Small intestine (tissue), 7 donors: ENCODE measurements around the gene YKT6. TPM values are rescaled to one million over a fixed set of nuclear protein-coding genes. Genes with fewer than 3 reads are reported as not detected.

Experiments used
- DNase-seq, 2 donors: peaks; one replicate each; pipeline versions ENCODE4 v3.0.0 to v3.0.0-alpha.2; 2013
- FAIRE-seq: peaks from 2 replicates; lab custom pipeline; 2012; peaks lifted over from hg19 to GRCh38; lab: Jason Lieb, UNC
- H3K27ac ChIP-seq, 3 donors: one replicate each; pipeline ENCODE4 v1.5.1; 2013; ENCODE audit warnings: low read length in 2 of 3, mild to moderate bottlenecking in 2 of 3, control low read depth in 1 of 3, inconsistent platforms in 1 of 3, low read depth in 1 of 3, moderate library complexity in 1 of 3
- H3K27me3 ChIP-seq, 3 donors: one replicate each; pipeline ENCODE4 v1.6.1; 2013; ENCODE audit warnings: low read length in 3 of 3, inconsistent platforms in 1 of 3; ENCODE audit not compliant: control insufficient read depth in 3 of 3, insufficient read depth in 3 of 3
- H3K36me3 ChIP-seq, 3 donors: one replicate each; pipeline ENCODE4 v1.6.1; 2013; ENCODE audit warnings: low read length in 3 of 3, inconsistent platforms in 1 of 3, low read depth in 1 of 3, mild to moderate bottlenecking in 1 of 3, moderate library complexity in 1 of 3; ENCODE audit not compliant: control insufficient read depth in 3 of 3, insufficient read depth in 2 of 3
- H3K4me1 ChIP-seq, 3 donors: one replicate each; pipeline ENCODE4 v1.6.1; 2013; ENCODE audit warnings: low read length in 2 of 3, inconsistent platforms in 1 of 3, low read depth in 1 of 3, mild to moderate bottlenecking in 1 of 3, moderate library complexity in 1 of 3; ENCODE audit not compliant: control insufficient read depth in 3 of 3, insufficient read depth in 2 of 3
- H3K4me3 ChIP-seq, 3 donors: one replicate each; pipeline ENCODE4 v1.5.1; 2013; ENCODE audit warnings: low read length in 3 of 3, control low read depth in 1 of 3, inconsistent platforms in 1 of 3, low read depth in 1 of 3, mild to moderate bottlenecking in 1 of 3, moderate library complexity in 1 of 3
- H3K9me3 ChIP-seq, 2 donors: one replicate each; pipeline ENCODE4 v1.6.1; 2013; ENCODE audit warnings: low read depth in 1 of 2, low read length in 1 of 2; ENCODE audit not compliant: control insufficient read depth in 2 of 2, insufficient read depth in 1 of 2
- WGBS, 3 donors: extraction: QIAGEN DNeasy Blood & Tissue Kit; methylation state at CpG; one replicate each; pipeline ENCODE4 v1.1.7; 2013; 5-methylcytosine and 5-hydroxymethylcytosine counted together
- polyA plus RNA-seq, 4 donors: library from polyadenylated mRNA; stranded (reverse) in 3 of 4; unstranded in 1 of 4; fragments of 200-250 nt in 3 of 4; fragments of 120-200 nt in 1 of 4; gene quantifications; one replicate each; pipeline versions ENCODE4 v1.2.1 to v1.2.3, GENCODE V29; 2013
- donor health status: healthy with polysubstance abuse.
- donor health status: control.
- donor health status: control.
- donor health status: Bipolar disorder and iron deficiency.
- donor health status: healthy.

YKT6 gene
- polyA plus RNA-seq, 4 donors = 57.7 to 73.7 (median 64.2) TPM

GRCh38 chr7:44240376-44240775 lies 39.6 kb downstream of the YKT6 start:
- 69 to 77% (median 77%) methylated on average over 16 of the region's 16 CpGs for WGBS, 3 donors
- Histone ChIP-seq H3K27ac (no peak overlapping the region), H3K4me1 (no peaks in the 10 kb centered on the region), H3K36me3 (no peaks in the 10 kb centered on the region), H3K9me3 (no peaks in the 10 kb centered on the region), H3K4me3 (no peak overlapping the region), H3K27me3 (no peaks in the 10 kb centered on the region)
- FAIRE-seq (no peak), DNase-seq (no peak)

DNA sequence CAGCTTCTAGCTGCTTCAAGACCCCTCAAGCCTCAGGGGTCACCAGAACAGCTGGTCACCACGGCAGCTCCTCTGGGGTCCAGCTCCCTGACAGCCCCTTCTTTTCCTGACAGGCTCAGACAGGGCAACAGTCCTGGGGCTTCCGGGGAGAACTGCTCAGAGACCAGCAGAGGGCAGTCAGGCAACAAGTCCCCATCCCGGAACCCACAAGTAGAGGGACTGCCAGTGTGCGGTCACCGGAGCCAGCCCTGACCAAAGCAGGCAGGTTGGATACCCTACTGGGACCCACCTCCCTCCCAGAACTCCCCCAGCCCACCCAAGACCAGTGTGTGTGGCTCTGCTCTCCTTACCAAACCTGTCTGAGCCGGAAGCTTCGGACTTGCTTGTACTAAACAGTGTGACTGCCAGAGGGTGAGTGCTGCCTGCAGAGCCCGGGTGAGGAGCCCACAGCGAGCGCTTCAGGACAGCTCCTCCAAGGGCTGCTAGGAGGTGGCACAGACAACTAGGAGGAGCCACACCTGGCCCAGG lies 40.3 kb downstream of the YKT6 start:
- Histone ChIP-seq H3K27ac (no peak overlapping the region), H3K27me3 (no peaks in the 10 kb centered on the region), H3K9me3 (no peaks in the 10 kb centered on the region), H3K4me3 (no peak overlapping the region), H3K36me3 (no peaks in the 10 kb centered on the region), H3K4me1 (no peaks in the 10 kb centered on the region)
- WGBS, 3 donors = 6 to 22% (median 17%) methylated on average over 10 of the region's 10 CpGs
- no peak for FAIRE-seq
- DNase-seq = peak; percentile 79 to 81

DNA sequence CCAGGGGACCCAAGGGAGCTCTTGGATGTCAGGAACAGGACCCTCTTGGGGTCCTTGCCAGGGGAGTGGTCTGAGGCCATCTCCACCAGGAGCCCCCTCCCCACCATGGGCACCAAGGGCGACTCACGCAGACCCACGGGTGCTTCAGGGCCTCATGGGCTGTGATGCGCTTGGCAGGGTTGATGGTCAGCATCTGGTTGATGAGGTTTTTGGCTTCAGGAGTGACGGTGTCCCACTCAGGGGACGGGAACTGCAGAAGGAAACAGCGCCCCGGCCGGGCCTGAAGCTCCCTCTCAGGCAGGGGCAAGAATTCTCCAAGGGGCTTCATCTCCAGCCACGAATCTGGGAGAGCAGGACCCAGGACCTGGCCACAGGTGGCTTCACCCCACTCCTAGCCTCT lies 41.3 kb downstream of the YKT6 start:
- 86 to 94% (median 88%) methylated on average over 10 of the region's 10 CpGs for WGBS, 3 donors
- FAIRE-seq (no peak), DNase-seq (no peak)
- H3K36me3 ChIP-seq = no peaks in the 10 kb centered on the region
- no peak overlapping the region for H3K27ac ChIP-seq
- no peaks in the 10 kb centered on the region for H3K4me1 ChIP-seq
- no peaks in the 10 kb centered on the region for H3K27me3 ChIP-seq
- H3K4me3 ChIP-seq = no peak overlapping the region
- no peaks in the 10 kb centered on the region for H3K9me3 ChIP-seq

- Histone ChIP-seq H3K27ac (no peak overlapping the region), H3K36me3 (no peaks in the 10 kb centered on the region), H3K9me3 (no peaks in the 10 kb centered on the region), H3K4me1 (no peaks in the 10 kb centered on the region), H3K4me3 (no peak overlapping the region), H3K27me3 (no peaks in the 10 kb centered on the region)
- WGBS, 3 donors = 42 to 54% (median 43%) methylated on average over 7 to 8 of the region's 8 CpGs
- no peak for FAIRE-seq
- DNase-seq = no peak
Measured at GRCh38 chr7:44244282-44244681, 43.5 kb downstream of the YKT6 start.

- H3K4me3 ChIP-seq = no peak overlapping the region
- DNase-seq = no peak
- FAIRE-seq = no peak
- H3K4me1 ChIP-seq = no peaks in the 10 kb centered on the region
- no peaks in the 10 kb centered on the region for H3K27me3 ChIP-seq
- no peaks in the 10 kb centered on the region for H3K9me3 ChIP-seq
- H3K27ac ChIP-seq = no peak overlapping the region
- no peaks in the 10 kb centered on the region for H3K36me3 ChIP-seq
- WGBS, 3 donors = 93 to 95% (median 94%) methylated on average over 7 of the region's 7 CpGs
Measured at GRCh38 chr7:44246396-44247113, 45.8 kb downstream of the YKT6 start.

DNA sequence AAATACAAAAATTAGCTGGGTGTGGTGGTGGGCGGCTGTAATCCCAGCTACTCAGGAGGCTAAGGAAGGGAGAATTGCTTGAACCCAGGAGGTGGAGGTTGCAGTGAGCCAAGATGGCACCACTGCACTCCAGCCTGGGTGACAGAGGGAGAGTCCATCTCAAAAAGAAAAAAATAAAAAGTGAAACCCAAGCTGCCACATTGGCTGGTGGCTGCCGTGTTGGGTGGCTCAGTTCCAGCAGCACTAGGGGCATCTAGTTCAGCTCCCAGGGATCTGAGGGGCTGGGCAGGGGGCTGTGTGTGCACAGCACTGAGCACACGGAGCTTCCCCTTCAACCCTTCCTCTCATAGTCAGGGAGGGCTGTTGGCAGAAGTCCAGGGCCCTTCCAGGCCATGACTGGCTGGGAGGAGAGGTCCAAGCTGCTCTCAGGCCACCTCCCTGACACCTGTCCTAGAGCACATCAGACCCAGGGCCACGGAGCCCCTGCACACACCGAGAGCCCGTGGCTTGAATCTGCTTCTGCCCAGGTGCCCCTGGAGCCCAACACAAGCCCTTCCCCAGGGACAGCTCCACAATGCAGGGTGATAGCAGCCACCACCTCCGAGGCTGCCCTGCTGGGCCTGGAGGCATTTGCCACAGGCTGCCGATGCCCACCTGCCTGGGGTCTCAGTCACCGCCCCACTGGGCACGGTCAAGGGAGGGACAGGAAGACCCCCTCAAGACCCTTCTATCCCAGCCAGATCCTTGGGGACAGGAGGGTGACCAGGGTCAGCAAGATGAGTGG lies 47.3 kb downstream of the YKT6 start:
- H3K27me3 ChIP-seq = no peaks in the 10 kb centered on the region
- no peaks in the 10 kb centered on the region for H3K36me3 ChIP-seq
- no peak overlapping the region for H3K27ac ChIP-seq
- DNase-seq (no peak), FAIRE-seq (no peak)
- no peaks in the 10 kb centered on the region for H3K4me1 ChIP-seq
- WGBS, 3 donors = 70 to 81% (median 81%) methylated on average over 10 of the region's 10 CpGs
- no peaks in the 10 kb centered on the region for H3K9me3 ChIP-seq
- no peak overlapping the region for H3K4me3 ChIP-seq

GRCh38 chr7:44249639-44250234 lies 49.0 kb downstream of the YKT6 start:
- H3K27me3 ChIP-seq = no peaks in the 10 kb centered on the region
- H3K27ac ChIP-seq = no peak overlapping the region
- no peaks in the 10 kb centered on the region for H3K36me3 ChIP-seq
- H3K4me1 ChIP-seq = no peaks in the 10 kb centered on the region
- FAIRE-seq (no peak), DNase-seq (no peak)
- H3K9me3 ChIP-seq = no peaks in the 10 kb centered on the region
- H3K4me3 ChIP-seq = no peak overlapping the region
- 75 to 80% (median 78%) methylated on average over 15 of the region's 15 CpGs for WGBS, 3 donors

DNA sequence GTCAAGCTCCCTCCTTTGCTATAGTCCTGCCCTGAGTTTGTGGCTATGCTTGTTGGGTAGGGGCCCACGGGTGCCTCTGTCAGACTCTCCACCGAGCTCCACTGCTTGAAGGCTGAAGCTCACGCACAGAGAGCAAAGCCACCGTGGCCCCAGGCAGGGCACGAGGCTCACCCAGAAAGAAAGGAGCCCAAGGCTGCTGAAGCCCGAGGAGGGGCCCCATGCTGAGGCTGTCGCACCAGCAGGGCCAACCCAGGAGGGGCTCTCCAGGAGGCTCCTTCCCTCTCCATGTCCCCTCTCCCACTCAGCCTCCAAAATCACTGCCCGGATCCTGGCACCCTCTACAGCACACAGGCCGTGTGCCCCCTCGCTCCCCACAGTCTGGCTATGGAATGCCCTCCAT lies 50.5 kb downstream of the YKT6 start:
- Histone ChIP-seq H3K27ac (no peak overlapping the region), H3K4me3 (no peak overlapping the region), H3K4me1 (no peaks in the 10 kb centered on the region), H3K36me3 (no peaks in the 10 kb centered on the region), H3K9me3 (no peaks in the 10 kb centered on the region), H3K27me3 (no peaks in the 10 kb centered on the region)
- FAIRE-seq (no peak), DNase-seq (no peak)
- 83 to 94% (median 91%) methylated on average over 7 to 10 of the region's 10 CpGs for WGBS, 3 donors
